WTC11 (cell line): ENCODE measurements around the gene CACNA1H. TPM values are rescaled to one million over a fixed set of nuclear protein-coding genes. Genes with fewer than 3 reads are reported as not detected.

Source experiments
- ATAC-seq: fragments of 200-7000 bp; cut with Tn5 transposase; 2 replicates; pipeline ENCODE4 v1.10.0; 2021; ENCODE audit warnings: mild to moderate bottlenecking, moderate library complexity
- CTCF ChIA-PET: fragments of 300-600 bp; sonication (Branson Sonifier 250); formaldehyde crosslinking; loops from one replicate; lab custom pipeline; 2021; ENCODE audit warnings: antibody characterized with exemption; lab: Charles Lee
- POLR2A ChIA-PET: fragments of 350-600 bp; sonication (Branson Sonifier 250); formaldehyde crosslinking; loops from one replicate; lab custom pipeline; 2021; ENCODE audit warnings: antibody characterized with exemption; lab: Charles Lee
- DNase-seq: peaks from one replicate; pipeline ENCODE4 v3.0.0; 2021; ENCODE audit warnings: low spot score
- H3K27ac Mint-ChIP-seq: 2 replicates; pipeline ENCODE4 v1.8.0; 2021; ENCODE audit warnings: mixed read lengths
- H3K27me3 Mint-ChIP-seq: 2 replicates; pipeline ENCODE4 v1.8.0; 2021; ENCODE audit warnings: low read depth, mild to moderate bottlenecking, moderate library complexity, mixed read lengths
- H3K36me3 Mint-ChIP-seq: 2 replicates; pipeline ENCODE4 v1.8.0; 2021; ENCODE audit warnings: mixed read lengths
- H3K4me1 Mint-ChIP-seq: 2 replicates; pipeline ENCODE4 v1.8.0; 2022; ENCODE audit warnings: mixed read lengths
- H3K4me3 Mint-ChIP-seq: 2 replicates; pipeline ENCODE4 v1.8.0; 2021; ENCODE audit warnings: mild to moderate bottlenecking, moderate library complexity, mixed read lengths
- H3K9me3 Mint-ChIP-seq: 2 replicates; pipeline ENCODE4 v1.8.0; 2021; ENCODE audit warnings: mixed read lengths
- ATF1 ChIP-seq: sonication (generic); formaldehyde crosslinking; IDR thresholded peaks from 2 replicates; pipeline ENCODE4 v1.8.1; 2023; ENCODE audit warnings: mild to moderate bottlenecking, moderate library complexity, missing genetic modification reagents
- CDX4 ChIP-seq: fragments of 250-450 bp; sonication (Bioruptor Pico); IDR thresholded peaks from 2 replicates; pipeline ENCODE4 v1.9.0; 2021; ENCODE audit warnings: moderate library complexity, mild to moderate bottlenecking, inconsistent platforms, borderline replicate concordance
- CREB1 ChIP-seq: sonication (generic); formaldehyde crosslinking; IDR thresholded peaks from 2 replicates; pipeline ENCODE4 v1.8.0; 2023; ENCODE audit warnings: mild to moderate bottlenecking, missing genetic modification reagents
- EMX1 ChIP-seq: fragments of 250-450 bp; sonication (Bioruptor Pico); IDR thresholded peaks from 2 replicates; pipeline ENCODE4 v1.8.0; 2021; ENCODE audit warnings: mild to moderate bottlenecking
- ESRRA ChIP-seq: sonication (generic); formaldehyde crosslinking; IDR thresholded peaks from 2 replicates; pipeline ENCODE4 v1.8.1; 2022; ENCODE audit warnings: mild to moderate bottlenecking, missing genetic modification reagents, borderline replicate concordance
- ETV6 ChIP-seq: sonication (generic); formaldehyde crosslinking; IDR thresholded peaks from 2 replicates; pipeline ENCODE4 v1.8.1; 2022; ENCODE audit warnings: mild to moderate bottlenecking, missing genetic modification reagents
- FOXJ3 ChIP-seq: sonication (generic); formaldehyde crosslinking; IDR thresholded peaks from 2 replicates; pipeline ENCODE4 v1.9.0; 2021; ENCODE audit warnings: missing genetic modification reagents, mild to moderate bottlenecking, borderline replicate concordance
- FOXP1 ChIP-seq: sonication (generic); formaldehyde crosslinking; IDR thresholded peaks from 2 replicates; pipeline ENCODE4 v1.8.0; 2022; ENCODE audit warnings: missing genetic modification reagents, mild to moderate bottlenecking, moderate library complexity, borderline replicate concordance
- HMGA2 ChIP-seq: fragments of 250-450 bp; sonication (Bioruptor Pico); IDR thresholded peaks from 2 replicates; pipeline ENCODE4 v1.4.0; 2021; ENCODE audit warnings: mild to moderate bottlenecking, moderate library complexity
- NFE2L1 ChIP-seq: sonication (generic); formaldehyde crosslinking; IDR thresholded peaks from 2 replicates; pipeline ENCODE4 v1.8.1; 2023; ENCODE audit warnings: missing genetic modification reagents
- NFYB ChIP-seq: sonication (generic); formaldehyde crosslinking; conservative IDR thresholded peaks from 2 replicates; pipeline ENCODE4 v1.8.0; 2022; ENCODE audit warnings: low read depth, missing genetic modification reagents
- NR3C1 ChIP-seq: sonication (generic); formaldehyde crosslinking; conservative IDR thresholded peaks from 2 replicates; pipeline ENCODE4 v1.8.1; 2023; ENCODE audit warnings: low read depth, mild to moderate bottlenecking, missing genetic modification reagents
- OVOL2 ChIP-seq: fragments of 250-450 bp; sonication (Bioruptor Pico); IDR thresholded peaks from 2 replicates; pipeline ENCODE4 v1.9.0; 2021; ENCODE audit warnings: mild to moderate bottlenecking, borderline replicate concordance
- PRDM15 ChIP-seq: sonication (generic); formaldehyde crosslinking; IDR thresholded peaks from 2 replicates; pipeline ENCODE4 v1.8.0; 2022; ENCODE audit warnings: missing genetic modification reagents
- RELA ChIP-seq: sonication (generic); formaldehyde crosslinking; IDR thresholded peaks from 2 replicates; pipeline ENCODE4 v1.8.1; 2022; ENCODE audit warnings: missing genetic modification reagents, mild to moderate bottlenecking, borderline replicate concordance
- RORB ChIP-seq: fragments of 250-450 bp; sonication (Bioruptor Pico); IDR thresholded peaks from 2 replicates; pipeline ENCODE4 v1.9.0; 2021; ENCODE audit warnings: mild to moderate bottlenecking
- TEAD1 ChIP-seq: sonication (generic); formaldehyde crosslinking; IDR thresholded peaks from 2 replicates; pipeline ENCODE4 v1.8.0; 2022; ENCODE audit warnings: mild to moderate bottlenecking, missing genetic modification reagents
- TEAD4 ChIP-seq: sonication (generic); formaldehyde crosslinking; IDR thresholded peaks from 2 replicates; pipeline ENCODE4 v1.8.0; 2022; ENCODE audit warnings: mild to moderate bottlenecking, missing genetic modification reagents
- TP53 ChIP-seq: sonication (generic); formaldehyde crosslinking; IDR thresholded peaks from 2 replicates; pipeline ENCODE4 v1.8.1; 2023; ENCODE audit warnings: mild to moderate bottlenecking, missing genetic modification reagents
- ZNF423 ChIP-seq: fragments of 250-450 bp; sonication (Bioruptor Pico); IDR thresholded peaks from 2 replicates; pipeline ENCODE4 v2.1.2; 2022; ENCODE audit warnings: mild to moderate bottlenecking, moderate library complexity
- ZNF425 ChIP-seq: fragments of 250-450 bp; sonication (Bioruptor Pico); conservative IDR thresholded peaks from 2 replicates; pipeline ENCODE4 v1.9.0; 2021; ENCODE audit warnings: mild to moderate bottlenecking
- ZNF512 ChIP-seq: sonication (generic); formaldehyde crosslinking; IDR thresholded peaks from 2 replicates; pipeline ENCODE4 v1.8.1; 2022; ENCODE audit warnings: missing genetic modification reagents, borderline replicate concordance
- ZNF671 ChIP-seq: fragments of 250-450 bp; sonication (Bioruptor Pico); IDR thresholded peaks from 2 replicates; pipeline ENCODE4 v1.8.0; 2021; ENCODE audit warnings: mild to moderate bottlenecking
- ZSCAN18 ChIP-seq: fragments of 250-450 bp; sonication (Bioruptor Pico); IDR thresholded peaks from 2 replicates; pipeline ENCODE4 v2.1.2; 2022; ENCODE audit warnings: mild to moderate bottlenecking, moderate library complexity
- total RNA-seq: library from RNA; stranded (reverse); gene quantifications from 3 replicates; pipeline ENCODE4 v1.2.3, GENCODE V29; 2021

The CACNA1H gene
- total RNA-seq, 1 experiment from 2014 or later: 38.0 TPM

GRCh38 chr16:1257561-1258224 lies 104.8 kb downstream of the CACNA1H start:
- TF ChIP-seq ETV6 (CRISPR knock-in tag): no peak
- TF ChIP-seq CREB1: no peak
- no peak for TF ChIP-seq PRDM15 (CRISPR knock-in tag)
- TF ChIP-seq ESRRA (CRISPR knock-in tag): no peak
- no peak for TF ChIP-seq ZNF671
- TF ChIP-seq ZNF423 (CRISPR knock-in tag): no peak
- TF ChIP-seq TEAD4 (CRISPR knock-in tag): no peak
- no peak for TF ChIP-seq TEAD1 (CRISPR knock-in tag)
- H3K27me3 Mint-ChIP-seq: peaks cover 29% of the 10 kb centered on the region
- POLR2A ChIA-PET: no interaction called here
- no peak overlapping the region for H3K4me3 Mint-ChIP-seq
- CTCF ChIA-PET: no interaction called here
- H3K27ac Mint-ChIP-seq: no peak overlapping the region
- H3K36me3 Mint-ChIP-seq: no peaks in the 10 kb centered on the region
- H3K9me3 Mint-ChIP-seq: no peaks in the 10 kb centered on the region
- peaks cover 5% of the 10 kb centered on the region for H3K4me1 Mint-ChIP-seq
- DNase-seq (no peak), ATAC-seq (no peak)

- Mint-ChIP-seq H3K36me3 (no peaks in the 10 kb centered on the region), H3K4me1 (peaks cover 5% of the 10 kb centered on the region), H3K27ac (no peak overlapping the region), H3K9me3 (no peaks in the 10 kb centered on the region), H3K27me3 (peaks cover 28% of the 10 kb centered on the region), H3K4me3 (no peak overlapping the region)
- ATAC-seq: no peak
- ChIA-PET CTCF (no interaction called here), POLR2A (no interaction called here)
- DNase-seq: no peak
- no peak for TF ChIP-seq NR3C1 (CRISPR knock-in tag)
- TF ChIP-seq OVOL2 (CRISPR knock-in tag): no peak
- TF ChIP-seq TP53 (CRISPR knock-in tag): no peak
- TF ChIP-seq RORB (CRISPR knock-in tag): no peak
- no peak for TF ChIP-seq ATF1 (CRISPR knock-in tag)
- no peak for TF ChIP-seq NFE2L1 (CRISPR knock-in tag)
- no peak for TF ChIP-seq CDX4
- TF ChIP-seq CREB1: no peak
- TF ChIP-seq FOXJ3 (CRISPR knock-in tag): no peak
- no peak for TF ChIP-seq RELA (CRISPR knock-in tag)
- TF ChIP-seq ZNF512 (CRISPR knock-in tag): no peak
- TF ChIP-seq EMX1 (CRISPR knock-in tag): no peak
- TF ChIP-seq ZNF425 (CRISPR knock-in tag): no peak
- TF ChIP-seq FOXP1 (CRISPR knock-in tag): no peak
- TF ChIP-seq NFYB (CRISPR knock-in tag): no peak
- TF ChIP-seq ZSCAN18 (CRISPR knock-in tag): no peak
- no peak for TF ChIP-seq HMGA2 (CRISPR knock-in tag)
Observed at GRCh38 chr16:1258225-1258600, 105.3 kb downstream of the CACNA1H start.
